ENCODE results near the gene MRPS22. TPM values are rescaled to one million over a fixed set of nuclear protein-coding genes. Genes with fewer than 3 reads are reported as not detected.

MRPS22 gene
- total RNA-seq (10 to 100 TPM; 31.8 to 41.6 TPM), total RNA-seq (52.8 to 66.5 reads per million in 2 donors)

- peaks cover 3% of the 10 kb centered on the region for H3K4me1 Mint-ChIP-seq
- peak; percentile 60 to 66 (median 60) for DNase-seq
- no peak within 1 kb of the TSS for H3K27ac Mint-ChIP-seq
- H3K27me3 Mint-ChIP-seq: peaks cover 8% of the 10 kb centered on the region
- H3K36me3 Mint-ChIP-seq (ENCODE audit: low read depth): peaks cover 7% of the 10 kb centered on the region
- peak; percentile 99 for ATAC-seq
- H3K4me3 Mint-ChIP-seq: peak within 1 kb of the TSS; percentile 0
- no peaks in the 10 kb centered on the region for H3K9me3 ChIP-seq (ENCODE audit: control insufficient read depth, low read length, poor library complexity, severe bottlenecking)
Measured at GRCh38 chr3:139343895-139344856, at the start of gene MRPS22. Gene MRPS22 (plus strand): TSS chr3:139344020. CDS start chr3:139344027, 7 bp downstream.

- peaks cover 49% of the 10 kb centered on the region for H3K27me3 Mint-ChIP-seq
- no peaks in the 10 kb centered on the region for H3K9me3 ChIP-seq (ENCODE audit: control insufficient read depth, low read length, poor library complexity, severe bottlenecking)
- H3K36me3 Mint-ChIP-seq (ENCODE audit: low read depth): no peaks in the 10 kb centered on the region
- no peak for DNase-seq
- H3K4me3 Mint-ChIP-seq: no peak overlapping the region
- H3K27ac Mint-ChIP-seq: no peak overlapping the region
- no peak for ATAC-seq
- peaks cover 6% of the 10 kb centered on the region for H3K4me1 Mint-ChIP-seq
Measured at GRCh38 chr3:139295040-139295439, 48.8 kb upstream of the MRPS22 start.

- Mint-ChIP-seq H3K4me3 (no peak overlapping the region), H3K27me3 (peaks cover 57% of the 10 kb centered on the region), H3K27ac (no peak overlapping the region), H3K36me3 (ENCODE audit: low read depth) (no peaks in the 10 kb centered on the region), H3K4me1 (peaks cover 6% of the 10 kb centered on the region)
- no peak for ATAC-seq
- DNase-seq: no peak
- H3K9me3 ChIP-seq (ENCODE audit: control insufficient read depth, low read length, poor library complexity, severe bottlenecking): no peaks in the 10 kb centered on the region
Measured at GRCh38 chr3:139296141-139296718, 47.6 kb upstream of the MRPS22 start.

- no peaks in the 10 kb centered on the region for H3K9me3 ChIP-seq (ENCODE audit: control insufficient read depth, low read length, poor library complexity, severe bottlenecking)
- no peaks in the 10 kb centered on the region for H3K36me3 Mint-ChIP-seq (ENCODE audit: low read depth)
- no peak overlapping the region for H3K27ac Mint-ChIP-seq
- H3K27me3 Mint-ChIP-seq: peaks cover 62% of the 10 kb centered on the region
- H3K4me1 Mint-ChIP-seq: peaks cover 11% of the 10 kb centered on the region
- DNase-seq: no peak
- ATAC-seq: no peak
- no peak overlapping the region for H3K4me3 Mint-ChIP-seq
Measured at GRCh38 chr3:139297588-139298311, 46.1 kb upstream of the MRPS22 start.

GRCh38 chr3:139299261-139300132 lies 44.3 kb upstream of the MRPS22 start:
- H3K9me3 ChIP-seq (ENCODE audit: control insufficient read depth, low read length, poor library complexity, severe bottlenecking): no peaks in the 10 kb centered on the region
- Mint-ChIP-seq H3K4me3 (no peak overlapping the region), H3K36me3 (ENCODE audit: low read depth) (no peaks in the 10 kb centered on the region), H3K4me1 (peaks cover 11% of the 10 kb centered on the region), H3K27ac (no peak overlapping the region), H3K27me3 (peaks cover 56% of the 10 kb centered on the region)
- ATAC-seq: no peak
- DNase-seq: no peak

GRCh38 chr3:139300416-139300815 lies 43.4 kb upstream of the MRPS22 start:
- peaks cover 50% of the 10 kb centered on the region for H3K27me3 Mint-ChIP-seq
- no peaks in the 10 kb centered on the region for H3K36me3 Mint-ChIP-seq (ENCODE audit: low read depth)
- DNase-seq (no peak), ATAC-seq (no peak)
- no peak overlapping the region for H3K27ac Mint-ChIP-seq
- H3K4me1 Mint-ChIP-seq: peaks cover 11% of the 10 kb centered on the region
- no peaks in the 10 kb centered on the region for H3K9me3 ChIP-seq (ENCODE audit: control insufficient read depth, low read length, poor library complexity, severe bottlenecking)
- H3K4me3 Mint-ChIP-seq: no peak overlapping the region

GRCh38 chr3:139301183-139301582 lies 42.6 kb upstream of the MRPS22 start:
- DNase-seq: no peak
- peaks cover 49% of the 10 kb centered on the region for H3K27me3 Mint-ChIP-seq
- ATAC-seq: no peak
- H3K4me3 Mint-ChIP-seq: no peak overlapping the region
- no peak overlapping the region for H3K27ac Mint-ChIP-seq
- no peaks in the 10 kb centered on the region for H3K36me3 Mint-ChIP-seq (ENCODE audit: low read depth)
- peaks cover 7% of the 10 kb centered on the region for H3K4me1 Mint-ChIP-seq
- H3K9me3 ChIP-seq (ENCODE audit: control insufficient read depth, low read length, poor library complexity, severe bottlenecking): no peaks in the 10 kb centered on the region

- no peak for DNase-seq
- Mint-ChIP-seq H3K27ac (no peak overlapping the region), H3K36me3 (ENCODE audit: low read depth) (no peaks in the 10 kb centered on the region), H3K4me1 (peaks cover 7% of the 10 kb centered on the region), H3K4me3 (no peak overlapping the region), H3K27me3 (peaks cover 52% of the 10 kb centered on the region)
- H3K9me3 ChIP-seq (ENCODE audit: control insufficient read depth, low read length, poor library complexity, severe bottlenecking): no peaks in the 10 kb centered on the region
- ATAC-seq: no peak
Measured at GRCh38 chr3:139301654-139302053, 42.2 kb upstream of the MRPS22 start.

- peaks cover 5% of the 10 kb centered on the region for H3K4me1 Mint-ChIP-seq
- no peak for ATAC-seq
- H3K9me3 ChIP-seq (ENCODE audit: control insufficient read depth, low read length, poor library complexity, severe bottlenecking): no peaks in the 10 kb centered on the region
- no peaks in the 10 kb centered on the region for H3K36me3 Mint-ChIP-seq (ENCODE audit: low read depth)
- no peak overlapping the region for H3K27ac Mint-ChIP-seq
- H3K27me3 Mint-ChIP-seq: peaks cover 47% of the 10 kb centered on the region
- no peak overlapping the region for H3K4me3 Mint-ChIP-seq
- no peak for DNase-seq
Measured at GRCh38 chr3:139302084-139302800, 41.6 kb upstream of the MRPS22 start.

GRCh38 chr3:139302801-139303113 lies 41.1 kb upstream of the MRPS22 start:
- Mint-ChIP-seq H3K36me3 (ENCODE audit: low read depth) (no peaks in the 10 kb centered on the region), H3K27me3 (peaks cover 42% of the 10 kb centered on the region), H3K4me3 (no peak overlapping the region), H3K27ac (no peak overlapping the region), H3K4me1 (peaks cover 5% of the 10 kb centered on the region)
- DNase-seq (no peak), ATAC-seq (no peak)
- no peaks in the 10 kb centered on the region for H3K9me3 ChIP-seq (ENCODE audit: control insufficient read depth, low read length, poor library complexity, severe bottlenecking)

GRCh38 chr3:139303216-139303615 lies 40.6 kb upstream of the MRPS22 start:
- H3K4me3 Mint-ChIP-seq: no peak overlapping the region
- DNase-seq: no peak

GRCh38 chr3:139304383-139304782 lies 39.4 kb upstream of the MRPS22 start:
- peaks cover 7% of the 10 kb centered on the region for H3K4me1 Mint-ChIP-seq
- H3K27me3 Mint-ChIP-seq: peaks cover 44% of the 10 kb centered on the region

More at GRCh38 chr3:139303216-139303615, 40.6 kb upstream of the MRPS22 start:
- peaks cover 5% of the 10 kb centered on the region for H3K4me1 Mint-ChIP-seq
- H3K27ac Mint-ChIP-seq: no peak overlapping the region
- H3K27me3 Mint-ChIP-seq: peaks cover 41% of the 10 kb centered on the region
- ATAC-seq: no peak
- H3K36me3 Mint-ChIP-seq (ENCODE audit: low read depth): no peaks in the 10 kb centered on the region
- H3K9me3 ChIP-seq (ENCODE audit: control insufficient read depth, low read length, poor library complexity, severe bottlenecking): no peaks in the 10 kb centered on the region

More at GRCh38 chr3:139304383-139304782, 39.4 kb upstream of the MRPS22 start:
- Mint-ChIP-seq H3K36me3 (ENCODE audit: low read depth) (no peaks in the 10 kb centered on the region), H3K27ac (no peak overlapping the region), H3K4me3 (no peak overlapping the region)
- DNase-seq (no peak), ATAC-seq (no peak)
- no peaks in the 10 kb centered on the region for H3K9me3 ChIP-seq (ENCODE audit: control insufficient read depth, low read length, poor library complexity, severe bottlenecking)

All from T-helper 17 cell (primary cell).